ENCODE results near the gene PKP3.
A peak's percentile ranks its signal among the peaks of the same experiment; 100 is the strongest.
"Not testable (repeated sequence)": the region's sequence is repeated elsewhere in the genome, so short reads cannot be mapped to it uniquely, and the experiment has no call there.

PKP3 gene

GRCh38 chr11:380095-380480, 13.9 kb upstream of the PKP3 start:
- peaks cover 2 to 6% of the 10 kb centered on the region in 2 donors for H3K4me1 Mint-ChIP-seq
- ATAC-seq (replicated peaks), result no peak
- peaks cover 1 to 3% of the 10 kb centered on the region in 2 donors for H3K36me3 Mint-ChIP-seq
- peaks cover 30 to 41% of the 10 kb centered on the region in 2 donors for H3K27me3 Mint-ChIP-seq
- no peak for DNase-seq
- no peaks in the 10 kb centered on the region for H3K9me3 Mint-ChIP-seq
- no peak overlapping the region for H3K4me3 Mint-ChIP-seq
- H3K27ac Mint-ChIP-seq, result no peak overlapping the region

- ATAC-seq (replicated peaks), result no peak
- H3K4me1 Mint-ChIP-seq, result peaks cover 2 to 6% of the 10 kb centered on the region in 2 donors
- DNase-seq, result no peak
- peaks cover 1 to 3% of the 10 kb centered on the region in 2 donors for H3K36me3 Mint-ChIP-seq
- H3K4me3 Mint-ChIP-seq, result no peak overlapping the region
- H3K27me3 Mint-ChIP-seq, result peaks cover 30 to 41% of the 10 kb centered on the region in 2 donors
- H3K27ac Mint-ChIP-seq, result no peak overlapping the region
- H3K9me3 Mint-ChIP-seq, result no peaks in the 10 kb centered on the region
Observed at GRCh38 chr11:380491-380890, 13.5 kb upstream of the PKP3 start.

- DNase-seq (no peak), ATAC-seq (replicated peaks) (no peak)
- Mint-ChIP-seq H3K27me3 (peaks cover 30 to 41% of the 10 kb centered on the region in 2 donors), H3K4me3 (no peak overlapping the region), H3K27ac (no peak overlapping the region), H3K4me1 (peaks cover 2 to 6% of the 10 kb centered on the region in 2 donors), H3K36me3 (peaks cover 1 to 3% of the 10 kb centered on the region in 2 donors), H3K9me3 (no peaks in the 10 kb centered on the region)
Observed at GRCh38 chr11:380996-381395, 13.0 kb upstream of the PKP3 start.

- DNase-seq (no peak), ATAC-seq (replicated peaks) (no peak)
- H3K36me3 Mint-ChIP-seq, result peaks cover 1 to 4% of the 10 kb centered on the region in 2 donors
- H3K27ac Mint-ChIP-seq, result no peak overlapping the region
- peaks cover 2 to 6% of the 10 kb centered on the region in 2 donors for H3K4me1 Mint-ChIP-seq
- peaks cover 30 to 41% of the 10 kb centered on the region in 2 donors for H3K27me3 Mint-ChIP-seq
- H3K4me3 Mint-ChIP-seq, result no peak overlapping the region
- H3K9me3 Mint-ChIP-seq, result peaks cover under 1 to 1% of the 10 kb centered on the region in 2 donors
Observed at GRCh38 chr11:381501-382072, 12.4 kb upstream of the PKP3 start.

DNA sequence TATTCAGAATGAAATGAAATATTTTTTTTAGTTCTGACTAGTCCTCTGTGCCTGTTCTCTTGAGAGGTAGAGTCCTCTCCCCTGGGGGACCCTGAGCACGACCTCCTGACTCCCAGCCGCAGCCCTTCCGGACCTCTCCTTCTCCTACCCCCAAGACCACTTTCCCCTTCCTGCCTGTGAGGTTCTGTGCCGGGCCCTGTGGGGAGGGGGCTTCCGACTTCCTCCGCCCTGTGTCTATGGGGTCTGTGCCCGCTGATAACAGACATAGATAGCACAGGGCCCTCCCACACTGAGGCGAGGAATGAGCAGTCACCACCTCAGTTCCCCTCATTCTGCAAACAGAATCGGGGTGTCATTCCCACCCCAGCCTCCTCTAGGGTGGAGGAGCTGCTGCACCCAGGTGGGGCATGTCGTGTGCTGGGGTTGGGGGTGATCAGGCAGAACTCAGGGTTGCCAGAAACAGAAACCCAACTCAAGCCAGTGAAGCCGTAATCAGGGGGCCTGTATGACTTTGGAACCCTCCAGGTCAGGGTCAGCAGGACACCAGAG, 11.9 kb upstream of the PKP3 start:
- peaks cover 2 to 10% of the 10 kb centered on the region in 2 donors for H3K36me3 Mint-ChIP-seq
- DNase-seq, result no peak
- peaks cover 6 to 7% of the 10 kb centered on the region in 2 donors for H3K9me3 Mint-ChIP-seq
- ATAC-seq (replicated peaks), result no peak
- peaks cover 2 to 6% of the 10 kb centered on the region in 2 donors for H3K4me1 Mint-ChIP-seq
- H3K4me3 Mint-ChIP-seq, result no peak overlapping the region
- peaks cover 30 to 41% of the 10 kb centered on the region in 2 donors for H3K27me3 Mint-ChIP-seq
- H3K27ac Mint-ChIP-seq, result no peak overlapping the region

- ATAC-seq (replicated peaks) (no peak), DNase-seq (no peak)
- Mint-ChIP-seq H3K36me3 (peaks cover 6 to 12% of the 10 kb centered on the region in 2 donors), H3K9me3 (peaks cover 8% of the 10 kb centered on the region in 2 donors), H3K27ac (no peak overlapping the region), H3K4me3 (no peak overlapping the region), H3K4me1 (peaks cover 5 to 6% of the 10 kb centered on the region in 2 donors), H3K27me3 (peaks cover 23 to 32% of the 10 kb centered on the region in 2 donors)
Observed at GRCh38 chr11:383431-383830, 10.6 kb upstream of the PKP3 start.

DNA sequence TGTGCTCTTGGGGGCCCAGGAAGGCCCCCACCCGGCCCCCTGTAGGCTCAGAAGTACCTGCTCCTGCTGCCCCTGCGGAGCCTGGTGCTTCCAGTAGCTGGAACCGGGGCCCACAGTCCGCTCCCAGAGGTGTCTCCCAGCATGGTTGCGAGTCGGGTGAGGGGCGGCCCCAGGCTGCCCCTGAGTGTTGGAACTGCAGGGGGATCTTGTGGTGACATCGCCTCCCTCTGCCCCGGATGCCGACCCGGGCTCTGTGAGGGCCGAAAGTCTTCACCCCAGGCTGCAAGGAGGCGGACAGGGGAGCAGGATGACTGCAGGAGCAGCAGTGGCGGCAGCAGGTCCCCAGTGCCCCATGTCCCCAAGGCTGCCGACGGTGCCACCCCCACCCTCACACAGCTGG, 9.5 kb upstream of the PKP3 start:
- H3K27ac Mint-ChIP-seq, result no peak overlapping the region
- H3K27me3 Mint-ChIP-seq, result peaks cover 16 to 22% of the 10 kb centered on the region in 2 donors
- peaks cover 5 to 6% of the 10 kb centered on the region in 2 donors for H3K4me1 Mint-ChIP-seq
- ATAC-seq (replicated peaks) (no peak), DNase-seq (no peak)
- H3K4me3 Mint-ChIP-seq, result no peak overlapping the region
- peaks cover 8% of the 10 kb centered on the region in 2 donors for H3K9me3 Mint-ChIP-seq
- H3K36me3 Mint-ChIP-seq, result peaks cover 6 to 12% of the 10 kb centered on the region in 2 donors

GRCh38 chr11:385594-386351, 8.2 kb upstream of the PKP3 start:
- no peak for ATAC-seq (replicated peaks)
- H3K27me3 Mint-ChIP-seq, result peaks cover 15 to 22% of the 10 kb centered on the region in 2 donors
- no peak for DNase-seq
- peaks cover 5 to 6% of the 10 kb centered on the region in 2 donors for H3K4me1 Mint-ChIP-seq
- peaks cover 6 to 12% of the 10 kb centered on the region in 2 donors for H3K36me3 Mint-ChIP-seq
- no peak overlapping the region for H3K4me3 Mint-ChIP-seq
- peak overlapping the region; percentile 51 for H3K27ac Mint-ChIP-seq
- peaks cover 8% of the 10 kb centered on the region in 2 donors for H3K9me3 Mint-ChIP-seq

DNA sequence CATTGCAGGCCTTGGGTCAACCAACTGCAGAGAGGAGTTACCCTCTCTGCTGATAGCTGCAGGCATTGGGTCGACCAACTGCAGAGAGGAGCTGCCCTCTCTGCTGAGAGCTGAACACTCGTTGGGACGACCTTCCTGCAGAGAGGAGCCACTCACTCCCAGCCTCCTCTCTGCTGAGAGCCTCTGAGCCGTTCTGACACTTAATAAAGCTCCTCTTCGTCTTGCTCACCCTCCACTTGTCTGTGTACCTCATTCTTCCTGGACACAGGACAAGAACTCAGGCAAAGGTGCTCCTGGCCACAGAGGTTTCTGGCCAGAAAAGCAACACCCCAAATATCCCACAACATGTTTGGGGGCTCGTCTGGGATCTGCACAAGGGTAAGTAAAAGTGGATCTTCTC, 7.5 kb upstream of the PKP3 start:
- no peak for ATAC-seq (replicated peaks)
- no peak overlapping the region for H3K27ac Mint-ChIP-seq

DNA sequence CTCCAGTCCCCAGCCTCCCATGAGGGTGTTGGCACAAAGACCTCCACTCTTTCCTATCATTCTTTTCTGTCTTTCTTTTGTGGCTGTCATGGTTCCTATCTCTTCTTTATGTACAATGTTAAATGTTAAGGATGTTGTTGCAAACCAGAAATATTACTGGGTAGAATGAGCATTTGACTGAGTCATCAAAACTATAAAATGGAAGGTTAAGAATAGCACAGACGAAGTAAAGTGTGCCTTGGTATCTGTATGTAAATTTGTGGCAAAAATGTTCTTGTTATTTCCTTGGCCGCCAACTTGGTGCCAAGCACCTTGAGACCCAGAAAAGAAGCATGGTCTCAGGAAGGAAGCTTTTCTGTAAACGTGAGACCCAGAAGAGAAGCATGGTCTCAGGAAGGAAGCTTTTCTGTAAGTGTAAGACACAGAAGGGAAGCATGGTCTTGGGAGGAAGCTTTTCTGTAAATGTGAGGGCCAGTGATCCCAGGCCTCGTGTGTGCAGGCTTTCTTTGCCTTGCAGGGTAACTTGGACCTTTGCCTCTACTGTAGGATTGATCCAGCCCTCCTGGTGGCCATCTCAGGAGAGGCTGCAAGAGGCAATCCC, 6.7 kb upstream of the PKP3 start:
- H3K27me3 Mint-ChIP-seq, result peaks cover 8 to 17% of the 10 kb centered on the region in 2 donors
- ATAC-seq (replicated peaks) (no peak), DNase-seq (no peak)
- peaks cover 8% of the 10 kb centered on the region in 2 donors for H3K9me3 Mint-ChIP-seq
- H3K4me1 Mint-ChIP-seq, result peaks cover under 1 to 2% of the 10 kb centered on the region in 2 donors
- H3K27ac Mint-ChIP-seq, result no peak overlapping the region
- peaks cover 4 to 12% of the 10 kb centered on the region in 2 donors for H3K36me3 Mint-ChIP-seq
- no peak overlapping the region for H3K4me3 Mint-ChIP-seq

More for the DNA sequence above, 7.5 kb upstream of the PKP3 start:
- Mint-ChIP-seq H3K36me3 (peaks cover 4 to 12% of the 10 kb centered on the region in 2 donors), H3K4me1 (peaks cover 5 to 6% of the 10 kb centered on the region in 2 donors), H3K9me3 (peaks cover 8% of the 10 kb centered on the region in 2 donors), H3K27me3 (peaks cover 12 to 22% of the 10 kb centered on the region in 2 donors), H3K4me3 (no peak overlapping the region)
- no peak for DNase-seq

GRCh38 chr11:389369-389768, 4.6 kb upstream of the PKP3 start:
- not testable (repeated sequence) for DNase-seq; H3K27me3 Mint-ChIP-seq; H3K9me3 Mint-ChIP-seq; ATAC-seq (replicated peaks); H3K27ac Mint-ChIP-seq; H3K4me3 Mint-ChIP-seq; H3K4me1 Mint-ChIP-seq; H3K36me3 Mint-ChIP-seq

- Mint-ChIP-seq H3K4me1 (peaks cover 0 to 2% of the 10 kb centered on the region in 2 donors), H3K27me3 (peaks cover 0 to 5% of the 10 kb centered on the region in 2 donors), H3K36me3 (peaks cover 4 to 8% of the 10 kb centered on the region in 2 donors), H3K27ac (no peak overlapping the region), H3K9me3 (peaks cover 8% of the 10 kb centered on the region in 2 donors), H3K4me3 (no peak overlapping the region)
- DNase-seq (no peak), ATAC-seq (replicated peaks) (no peak)
Observed at GRCh38 chr11:390175-390574, 3.8 kb upstream of the PKP3 start.

- peaks cover 0 to 6% of the 10 kb centered on the region in 2 donors for H3K4me1 Mint-ChIP-seq
- peaks cover 8% of the 10 kb centered on the region in 2 donors for H3K9me3 Mint-ChIP-seq
- H3K27me3 Mint-ChIP-seq, result peaks cover 0 to 5% of the 10 kb centered on the region in 2 donors
- no peak for DNase-seq
- H3K36me3 Mint-ChIP-seq, result peaks cover 4 to 8% of the 10 kb centered on the region in 2 donors
- no peak for ATAC-seq (replicated peaks)
- no peak overlapping the region for H3K4me3 Mint-ChIP-seq
- H3K27ac Mint-ChIP-seq, result no peak overlapping the region
Observed at GRCh38 chr11:391117-392017, 2.6 kb upstream of the PKP3 start.
